ENCODE data around the gene RMI1. TPM values are rescaled to one million over a fixed set of nuclear protein-coding genes. Genes with fewer than 3 reads are reported as not detected.

RMI1 gene
- total RNA-seq, 4 donors from 2014 or later = 1.0 to 16.5 (median 6.7) TPM

GRCh38 chr9:84000186-84000585 lies 19.6 kb downstream of the RMI1 start:
- no peaks in the 10 kb centered on the region for H3K4me1 ChIP-seq
- TF ChIP-seq CTCF (IDR thresholded peaks at IDR 0.05) = no peak
- no peak for TF ChIP-seq POLR2A (IDR thresholded peaks at IDR 0.05)
- H3K27ac ChIP-seq = no peak overlapping the region
- intact Hi-C loops (cut with DNase I; ENCODE audit: low total_unique reads) = no loop called here
- no peak for DNase-seq
- no peaks in the 10 kb centered on the region for H3K9me3 ChIP-seq
- H3K27me3 ChIP-seq = no peaks in the 10 kb centered on the region
- H3K36me3 ChIP-seq = no peaks in the 10 kb centered on the region
- H3K4me3 ChIP-seq = no peak overlapping the region

- Histone ChIP-seq H3K27me3 (no peaks in the 10 kb centered on the region), H3K4me1 (no peaks in the 10 kb centered on the region), H3K9me3 (no peaks in the 10 kb centered on the region), H3K4me3 (no peak overlapping the region), H3K27ac (no peak overlapping the region), H3K36me3 (no peaks in the 10 kb centered on the region)
- no peak for DNase-seq
- TF ChIP-seq POLR2A (IDR thresholded peaks at IDR 0.05) (no peak), CTCF (IDR thresholded peaks at IDR 0.05) (no peak)
- intact Hi-C loops (cut with DNase I; ENCODE audit: low total_unique reads) = no loop called here
Observed at GRCh38 chr9:84001621-84002020, 21.0 kb downstream of the RMI1 start.

- no peak for DNase-seq
- H3K27ac ChIP-seq = no peak overlapping the region
- TF ChIP-seq POLR2A (IDR thresholded peaks at IDR 0.05) = no peak
- TF ChIP-seq CTCF (IDR thresholded peaks at IDR 0.05) = no peak
- no peaks in the 10 kb centered on the region for H3K4me1 ChIP-seq
- H3K4me3 ChIP-seq = no peak overlapping the region
- intact Hi-C loops (cut with DNase I; ENCODE audit: low total_unique reads) = no loop called here
- H3K27me3 ChIP-seq = no peaks in the 10 kb centered on the region
- no peaks in the 10 kb centered on the region for H3K9me3 ChIP-seq
- H3K36me3 ChIP-seq = no peaks in the 10 kb centered on the region
Observed at GRCh38 chr9:84002344-84002743, 21.7 kb downstream of the RMI1 start.

GRCh38 chr9:84003246-84003645 lies 22.6 kb downstream of the RMI1 start:
- intact Hi-C loops (cut with DNase I; ENCODE audit: low total_unique reads) = no loop called here
- no peak for DNase-seq
- no peaks in the 10 kb centered on the region for H3K9me3 ChIP-seq
- H3K4me3 ChIP-seq = no peak overlapping the region
- H3K27ac ChIP-seq = no peak overlapping the region
- H3K36me3 ChIP-seq = no peaks in the 10 kb centered on the region
- H3K4me1 ChIP-seq = no peaks in the 10 kb centered on the region
- TF ChIP-seq CTCF (IDR thresholded peaks at IDR 0.05) = no peak
- no peak for TF ChIP-seq POLR2A (IDR thresholded peaks at IDR 0.05)
- no peaks in the 10 kb centered on the region for H3K27me3 ChIP-seq

GRCh38 chr9:84007662-84008061 lies 27.1 kb downstream of the RMI1 start:
- H3K4me1 ChIP-seq = no peaks in the 10 kb centered on the region
- no peak for TF ChIP-seq POLR2A (IDR thresholded peaks at IDR 0.05)
- no peak for TF ChIP-seq CTCF (IDR thresholded peaks at IDR 0.05)
- intact Hi-C loops (cut with DNase I; ENCODE audit: low total_unique reads) = no loop called here
- H3K36me3 ChIP-seq = no peaks in the 10 kb centered on the region
- H3K4me3 ChIP-seq = no peak overlapping the region
- no peak overlapping the region for H3K27ac ChIP-seq
- no peaks in the 10 kb centered on the region for H3K27me3 ChIP-seq
- no peak for DNase-seq
- no peaks in the 10 kb centered on the region for H3K9me3 ChIP-seq

All from uterus (tissue), 4 donors.